HepG2 (cell line): ENCODE measurements around the gene TMEM98. TPM values are rescaled to one million over a fixed set of nuclear protein-coding genes. Genes with fewer than 3 reads are reported as not detected.
"Not testable (repeated sequence)": the region's sequence is repeated elsewhere in the genome, so short reads cannot be mapped to it uniquely, and the experiment has no call there.

Experiments used
- ATAC-seq: fragments of 200-7000 bp; cut with Tn5 transposase; 3 replicates; pipeline ENCODE4 v1.9.1; 2020; ENCODE audit warnings: mild to moderate bottlenecking, moderate library complexity
- BruUV-seq: library from RNA; stranded (reverse); fragments of 400-500 nt; replicated peaks from 2 replicates; lab custom pipeline; 2021; lab: Mats Ljungman, UMichigan
- CTCF ChIA-PET: fragments of 300-600 bp; formaldehyde crosslinking; extraction: SDS; loops from one replicate; lab custom pipeline; 2021; ENCODE audit warnings: low total read pairs, inconsistent platforms, low intra/inter-chr PET ratio; lab: Yijun Ruan, JAX
- POLR2A ChIA-PET: fragments of 350-600 bp; sonication (Branson Sonifier 250); formaldehyde crosslinking; loops from one replicate; lab custom pipeline; 2020; ENCODE audit warnings: antibody characterized with exemption, inconsistent platforms; lab: Yijun Ruan, JAX
- DNase-seq: peaks from one replicate; pipeline ENCODE4 v3.0.0-alpha.2; 2015; ENCODE audit warnings: low spot score
- FAIRE-seq: peaks from 3 replicates; lab custom pipeline; 2011; peaks lifted over from hg19 to GRCh38; lab: Jason Lieb, UNC
- H2AFZ ChIP-seq: one replicate; pipeline ENCODE4 v1.6.1; 2011; ENCODE audit warnings: low read length, inconsistent platforms
- H3K27ac ChIP-seq: fragments of 300-600 bp; 3 replicates; pipeline ENCODE4 v1.8.0; 2011; ENCODE audit warnings: mixed run types, mild to moderate bottlenecking, mixed read lengths, low read length, inconsistent platforms; ENCODE audit not compliant: insufficient read depth; ENCODE audit errors: extremely low read length
- H3K27me3 ChIP-seq, 2 experiments: fragments of 200-600 bp in 1 of 2; 2 replicates in 1 of 2; 3 replicates in 1 of 2; pipeline versions ENCODE4 v1.6.0 to v1.8.0; 2011; ENCODE audit warnings: low read length in 2 of 2, mild to moderate bottlenecking in 2 of 2, moderate library complexity in 2 of 2, inconsistent platforms in 1 of 2; ENCODE audit not compliant: insufficient read depth in 2 of 2, control insufficient read depth in 1 of 2
- H3K36me3 ChIP-seq, 2 experiments: fragments of 200-600 bp in 1 of 2; replicated peaks in 1 of 2; 2 replicates in 1 of 2; 3 replicates in 1 of 2; pipeline versions ENCODE4 v1.5.1 to v1.8.0; 2011; ENCODE audit warnings: low read length in 2 of 2, inconsistent platforms in 1 of 2; ENCODE audit not compliant: insufficient read depth in 2 of 2, control insufficient read depth in 1 of 2
- H3K4me1 ChIP-seq: 2 replicates; pipeline ENCODE4 v1.5.1; 2012; ENCODE audit warnings: low read length, inconsistent platforms; ENCODE audit not compliant: insufficient read depth
- H3K4me2 ChIP-seq: 2 replicates; pipeline ENCODE4 v1.6.0; 2011; ENCODE audit warnings: low read depth, low read length, inconsistent platforms
- H3K4me3 ChIP-seq, 3 experiments: fragments of 200-600 bp in 1 of 3; sonication (generic), shearing (Covaris generic) in 1 of 3; replicated peaks in 1 of 3; 2 replicates each; pipeline ENCODE4 v1.5.1; 2011 to 2016; ENCODE audit warnings: low read length in 3 of 3, inconsistent platforms in 2 of 3, low read depth in 2 of 3, mild to moderate bottlenecking in 2 of 3, control low read depth in 1 of 3, mixed read lengths in 1 of 3; ENCODE audit not compliant: insufficient read depth in 1 of 3
- H3K79me2 ChIP-seq: one replicate; pipeline ENCODE4 v1.6.1; 2011; ENCODE audit warnings: low read length, inconsistent platforms; ENCODE audit not compliant: insufficient read depth
- H3K9ac ChIP-seq: 2 replicates; pipeline ENCODE4 v1.6.0; 2011; ENCODE audit warnings: mild to moderate bottlenecking, low read depth, low read length, inconsistent platforms; ENCODE audit not compliant: insufficient read depth
- H3K9me3 ChIP-seq: 2 replicates; pipeline ENCODE4 v1.5.1; 2012; ENCODE audit warnings: mild to moderate bottlenecking, low read length
- H4K20me1 ChIP-seq: 2 replicates; pipeline ENCODE4 v1.6.0; 2011; ENCODE audit warnings: inconsistent platforms, mild to moderate bottlenecking, low read length, moderate library complexity; ENCODE audit not compliant: insufficient read depth
- KAT7 ChIP-seq: IDR thresholded peaks from 2 replicates; pipeline ENCODE4 v1.6.1; 2018; ENCODE audit warnings: borderline replicate concordance, missing compliant biosample characterization
- KDM5B ChIP-seq: sonication (generic); formaldehyde crosslinking; IDR thresholded peaks from 2 replicates; pipeline ENCODE4 v1.4.0; 2020; ENCODE audit warnings: missing genetic modification reagents, mild to moderate bottlenecking, borderline replicate concordance
- SALL2 ChIP-seq: sonication (generic); formaldehyde crosslinking; IDR thresholded peaks from 2 replicates; pipeline ENCODE4 v1.8.1; 2023; ENCODE audit warnings: mild to moderate bottlenecking, missing genetic modification reagents, inconsistent platforms
- SMAD3 ChIP-seq: sonication (generic); formaldehyde crosslinking; IDR thresholded peaks from 2 replicates; pipeline ENCODE4 v1.4.0; 2020; ENCODE audit warnings: missing genetic modification reagents
- WIZ ChIP-seq: sonication (generic); formaldehyde crosslinking; IDR thresholded peaks from 2 replicates; pipeline ENCODE4 v1.5.1; 2020; ENCODE audit warnings: mild to moderate bottlenecking, missing genetic modification reagents
- ZNF121 ChIP-seq: sonication (generic); formaldehyde crosslinking; IDR thresholded peaks from 2 replicates; pipeline ENCODE4 v1.5.0; 2020; ENCODE audit warnings: mild to moderate bottlenecking, missing genetic modification reagents
- ZNF256 ChIP-seq: sonication (generic); formaldehyde crosslinking; conservative IDR thresholded peaks from 2 replicates; pipeline ENCODE4 v1.4.0; 2020; ENCODE audit warnings: missing genetic modification reagents
- ZNF547 ChIP-seq: sonication (generic); formaldehyde crosslinking; IDR thresholded peaks from 2 replicates; pipeline ENCODE4 v1.5.1; 2020; ENCODE audit warnings: mild to moderate bottlenecking, missing genetic modification reagents
- ZNF597 ChIP-seq: sonication (generic); formaldehyde crosslinking; IDR thresholded peaks from 2 replicates; pipeline ENCODE4 v1.5.0; 2020; ENCODE audit warnings: missing genetic modification reagents
- ZNF605 ChIP-seq: sonication (generic); formaldehyde crosslinking; IDR thresholded peaks from 2 replicates; pipeline ENCODE4 v1.8.0; 2022; ENCODE audit warnings: mild to moderate bottlenecking, missing genetic modification reagents
- WGBS: methylation state at CpG from one replicate; pipeline ENCODE4 v1.1.6; 2017; ENCODE audit warnings: low lambda C conversion rate; 5-methylcytosine and 5-hydroxymethylcytosine counted together
- in situ Hi-C: cut with HindIII; loops from 2 replicates; pipeline ENCODE4 v1.10.0; 2017; ENCODE audit warnings: low pct_unique_long_range_greater_than_20kb; ENCODE audit not compliant: extremely low pct_ligation_motif_present
- intact Hi-C: fragments of 100-400 bp; cut with micrococcal nuclease; formaldehyde crosslinking; loops from one replicate; pipeline ENCODE4 v1.10.0; 2022; ENCODE audit not compliant: unreplicated experiment
- polyA plus RNA-seq, 8 experiments: library from polyadenylated mRNA; depleted of rRNA in 3 of 8; stranded (reverse) in 7 of 8; unstranded in 1 of 8; fragments of >200 nt; fragmentation: Illumina TruSeq in 4 of 8; extraction: Trizol in 4 of 8; gene quantifications; 2 replicates each; pipeline versions ENCODE4 v1.2.1 to v1.2.3, GENCODE V29; 2011 to 2016; ENCODE audit warnings: low read depth in 4 of 8, missing spikeins in 1 of 8, mixed read lengths in 1 of 8; ENCODE audit not compliant: insufficient read depth in 1 of 8
- total RNA-seq, 5 experiments: library from RNA; depleted of rRNA; stranded (reverse); fragments of >200 nt; fragmentation: Illumina TruSeq; extraction: Trizol; gene quantifications; 2 replicates each; pipeline ENCODE4 v1.2.3, GENCODE V29; 2016; ENCODE audit warnings: low read depth in 1 of 5
- TF ChIP-seq, protein P1 (sequence below): sonication (generic); formaldehyde crosslinking; IDR thresholded peaks from 2 replicates; pipeline ENCODE4 v1.4.0; 2020; ENCODE audit warnings: missing genetic modification reagents, borderline replicate concordance
- TF ChIP-seq, protein P2 (sequence below): sonication (generic); formaldehyde crosslinking; conservative IDR thresholded peaks from 2 replicates; pipeline ENCODE4 v1.4.0; 2020; ENCODE audit warnings: missing genetic modification reagents
- TF ChIP-seq, protein P3 (sequence below): sonication (generic); formaldehyde crosslinking; conservative IDR thresholded peaks from 2 replicates; pipeline ENCODE4 v1.4.0; 2020; ENCODE audit warnings: missing genetic modification reagents

The TMEM98 gene
- total and polyA plus RNA-seq, 2 of the 13 experiments (the other 11 are each of a cell fraction or from before 2014, with no cell fraction given) = 103 to 175 TPM

DNA sequence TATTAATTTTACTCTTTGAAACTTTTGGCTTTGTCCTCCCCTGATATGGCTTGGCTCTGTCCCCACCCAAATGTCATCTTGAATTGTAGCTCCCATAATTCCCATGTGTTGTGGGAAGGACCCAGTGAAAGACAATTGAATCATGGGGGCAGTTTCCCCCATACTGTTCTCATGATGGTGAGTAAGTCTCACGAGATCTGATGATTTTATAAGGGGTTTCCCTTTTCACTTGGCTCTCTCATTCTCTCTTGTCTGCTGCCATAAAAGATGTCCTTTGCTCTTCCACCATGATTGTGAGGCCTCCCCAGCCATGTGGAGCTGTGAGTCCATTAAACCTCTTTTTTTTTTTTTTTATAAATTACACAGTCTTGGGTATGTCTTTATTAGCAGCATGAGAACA lies 24.5 kb downstream of the TMEM98 start:
- H4K20me1 ChIP-seq, POLR2A ChIA-PET, H3K4me3 ChIP-seq, DNase-seq, H3K4me2 ChIP-seq, H3K79me2 ChIP-seq, CTCF ChIA-PET, BruUV-seq, H3K9ac ChIP-seq, H3K27ac ChIP-seq, H3K36me3 ChIP-seq, in situ Hi-C loops, FAIRE-seq, H2AFZ ChIP-seq, H3K27me3 ChIP-seq, ATAC-seq, H3K9me3 ChIP-seq, intact Hi-C loops: not testable (repeated sequence)
- H3K4me1 ChIP-seq = peaks cover 20% of the 10 kb centered on the region
- WGBS = 29% methylated on average over 1 of the region's 1 CpG

DNA sequence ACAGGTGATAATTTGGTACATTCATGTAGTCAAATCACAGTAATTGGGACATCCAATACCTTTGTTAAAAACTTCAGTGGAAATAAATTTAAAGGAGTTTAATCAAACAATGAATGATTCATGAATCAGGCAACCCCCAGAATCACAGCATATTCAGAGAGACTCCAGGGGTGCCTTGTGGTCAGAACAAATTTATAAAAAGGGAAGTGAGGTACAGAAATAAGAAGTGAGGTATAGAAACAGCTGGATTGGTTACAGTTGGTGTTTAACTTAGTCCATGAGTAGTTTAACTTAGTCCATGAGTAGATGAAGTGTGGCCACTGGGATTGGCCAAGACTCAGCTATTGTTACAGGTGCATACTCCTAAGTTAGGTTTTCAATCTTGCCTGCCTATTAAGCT lies 25.1 kb downstream of the TMEM98 start:
- in situ Hi-C loops = no loop called here
- TF ChIP-seq SALL2 (no peak), WIZ (CRISPR knock-in tag) (no peak), ZNF121 (CRISPR knock-in tag) (no peak), ZNF605 (no peak), KAT7 (CRISPR knock-in tag) (no peak), ZNF597 (CRISPR knock-in tag) (no peak), SMAD3 (CRISPR knock-in tag) (no peak), ZNF256 (CRISPR knock-in tag) (no peak), KDM5B (CRISPR knock-in tag) (no peak), ZNF547 (CRISPR knock-in tag) (no peak)
- TF ChIP-seq, protein P1, sequence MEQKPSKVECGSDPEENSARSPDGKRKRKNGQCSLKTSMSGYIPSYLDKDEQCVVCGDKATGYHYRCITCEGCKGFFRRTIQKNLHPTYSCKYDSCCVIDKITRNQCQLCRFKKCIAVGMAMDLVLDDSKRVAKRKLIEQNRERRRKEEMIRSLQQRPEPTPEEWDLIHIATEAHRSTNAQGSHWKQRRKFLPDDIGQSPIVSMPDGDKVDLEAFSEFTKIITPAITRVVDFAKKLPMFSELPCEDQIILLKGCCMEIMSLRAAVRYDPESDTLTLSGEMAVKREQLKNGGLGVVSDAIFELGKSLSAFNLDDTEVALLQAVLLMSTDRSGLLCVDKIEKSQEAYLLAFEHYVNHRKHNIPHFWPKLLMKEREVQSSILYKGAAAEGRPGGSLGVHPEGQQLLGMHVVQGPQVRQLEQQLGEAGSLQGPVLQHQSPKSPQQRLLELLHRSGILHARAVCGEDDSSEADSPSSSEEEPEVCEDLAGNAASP (CRISPR knock-in tag) = no peak
- TF ChIP-seq, protein P2, sequence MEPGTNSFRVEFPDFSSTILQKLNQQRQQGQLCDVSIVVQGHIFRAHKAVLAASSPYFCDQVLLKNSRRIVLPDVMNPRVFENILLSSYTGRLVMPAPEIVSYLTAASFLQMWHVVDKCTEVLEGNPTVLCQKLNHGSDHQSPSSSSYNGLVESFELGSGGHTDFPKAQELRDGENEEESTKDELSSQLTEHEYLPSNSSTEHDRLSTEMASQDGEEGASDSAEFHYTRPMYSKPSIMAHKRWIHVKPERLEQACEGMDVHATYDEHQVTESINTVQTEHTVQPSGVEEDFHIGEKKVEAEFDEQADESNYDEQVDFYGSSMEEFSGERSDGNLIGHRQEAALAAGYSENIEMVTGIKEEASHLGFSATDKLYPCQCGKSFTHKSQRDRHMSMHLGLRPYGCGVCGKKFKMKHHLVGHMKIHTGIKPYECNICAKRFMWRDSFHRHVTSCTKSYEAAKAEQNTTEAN (CRISPR knock-in tag) = no peak
- TF ChIP-seq, protein P3, sequence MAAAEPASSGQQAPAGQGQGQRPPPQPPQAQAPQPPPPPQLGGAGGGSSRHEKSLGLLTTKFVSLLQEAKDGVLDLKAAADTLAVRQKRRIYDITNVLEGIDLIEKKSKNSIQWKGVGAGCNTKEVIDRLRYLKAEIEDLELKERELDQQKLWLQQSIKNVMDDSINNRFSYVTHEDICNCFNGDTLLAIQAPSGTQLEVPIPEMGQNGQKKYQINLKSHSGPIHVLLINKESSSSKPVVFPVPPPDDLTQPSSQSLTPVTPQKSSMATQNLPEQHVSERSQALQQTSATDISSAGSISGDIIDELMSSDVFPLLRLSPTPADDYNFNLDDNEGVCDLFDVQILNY (CRISPR knock-in tag) = no peak

More for the DNA sequence above, 25.1 kb downstream of the TMEM98 start:
- H3K36me3 ChIP-seq = no peaks in the 10 kb centered on the region
- no peak overlapping the region for H3K9ac ChIP-seq
- DNase-seq = no peak
- H2AFZ ChIP-seq = no peak overlapping the region
- peaks cover 20% of the 10 kb centered on the region for H3K4me1 ChIP-seq
- no peaks in the 10 kb centered on the region for H4K20me1 ChIP-seq
- ChIA-PET POLR2A (no interaction called here), CTCF (no interaction called here)
- ATAC-seq = no peak
- peaks cover 0 to 2% of the 10 kb centered on the region in 2 experiments; a peak in 1 of 5 replicates for H3K27me3 ChIP-seq
- H3K79me2 ChIP-seq = no peaks in the 10 kb centered on the region
- FAIRE-seq = no peak
- no peak overlapping the region for H3K4me3 ChIP-seq
- intact Hi-C loops = no loop called here
- no TSS peak for BruUV-seq
- no peak overlapping the region for H3K27ac ChIP-seq
- no peaks in the 10 kb centered on the region for H3K9me3 ChIP-seq
- H3K4me2 ChIP-seq = no peak overlapping the region
